H1 (cell line): ENCODE measurements around the gene KDM5A. TPM values are rescaled to one million over a fixed set of nuclear protein-coding genes. Genes with fewer than 3 reads are reported as not detected.

Experiments used
- CTCF ChIA-PET: fragments of 300-600 bp; sonication (Branson Sonifier 250); formaldehyde crosslinking; loops from one replicate; lab custom pipeline; 2021; ENCODE audit not compliant: partially characterized antibody; lab: Charles Lee
- POLR2A ChIA-PET: fragments of 300-600 bp; sonication (Branson Sonifier 250); formaldehyde crosslinking; loops from one replicate; lab custom pipeline; 2021; ENCODE audit warnings: inconsistent platforms; ENCODE audit not compliant: partially characterized antibody; lab: Charles Lee
- DNase-seq, 2 experiments: peaks; one replicate each; pipeline versions ENCODE4 v3.0.0 to v3.0.0-alpha.2; 2010 to 2022; ENCODE audit warnings: low spot score in 2 of 2, low read depth in 1 of 2, mixed read lengths in 1 of 2
- FAIRE-seq: peaks from 2 replicates; lab custom pipeline; 2011; peaks lifted over from hg19 to GRCh38; lab: Jason Lieb, UNC
- H2AFZ ChIP-seq: 2 replicates; pipeline ENCODE4 v1.8.1; 2012; ENCODE audit warnings: low read length, inconsistent platforms
- H2AK5ac ChIP-seq: 2 replicates; pipeline ENCODE4 v1.6.1; 2013; ENCODE audit warnings: low read depth, low read length
- H2BK120ac ChIP-seq: replicated peaks from 2 replicates; pipeline ENCODE3; 2013; ENCODE audit warnings: low read depth, low read length, inconsistent platforms
- H2BK12ac ChIP-seq: 2 replicates; pipeline ENCODE4 v1.6.1; 2013; ENCODE audit warnings: low read depth, low read length
- H2BK15ac ChIP-seq: 2 replicates; pipeline ENCODE4 v1.6.1; 2013; ENCODE audit warnings: low read length
- H2BK20ac ChIP-seq: 2 replicates; pipeline ENCODE4 v1.6.1; 2013; ENCODE audit warnings: low read length
- H2BK5ac ChIP-seq: 2 replicates; pipeline ENCODE4 v1.6.1; 2013; ENCODE audit warnings: low read depth, low read length
- H3K14ac ChIP-seq: 2 replicates; pipeline ENCODE4 v1.6.1; 2013; ENCODE audit warnings: inconsistent platforms; ENCODE audit not compliant: insufficient read length
- H3K18ac ChIP-seq: 2 replicates; pipeline ENCODE4 v1.6.1; 2013; ENCODE audit warnings: low read length; ENCODE audit errors: extremely low read depth
- H3K23ac ChIP-seq: 2 replicates; pipeline ENCODE4 v1.6.1; 2013; ENCODE audit warnings: inconsistent platforms; ENCODE audit not compliant: insufficient read length
- H3K23me2 ChIP-seq: 2 replicates; pipeline ENCODE4 v1.6.1; 2013; ENCODE audit warnings: low read depth, low read length
- H3K27ac ChIP-seq: 2 replicates; pipeline ENCODE4 v1.6.1; 2011; ENCODE audit warnings: low read depth, low read length, inconsistent platforms
- H3K27me3 ChIP-seq, 4 experiments: replicated peaks in 1 of 4; 1 replicate in 1 of 4; 2 replicates in 3 of 4; pipeline versions ENCODE4 v1.6.1 to v1.8.1; 2011 to 2013; ENCODE audit warnings: low read length in 3 of 4, mild to moderate bottlenecking in 3 of 4, inconsistent platforms in 2 of 4, mixed read lengths in 2 of 4, moderate library complexity in 1 of 4; ENCODE audit not compliant: control insufficient read depth in 3 of 4, insufficient read depth in 3 of 4; ENCODE audit errors: extremely low read depth in 1 of 4
- H3K36me3 ChIP-seq, 4 experiments: 2 replicates each; pipeline versions ENCODE4 v1.6.1 to v1.8.1; 2011 to 2013; ENCODE audit warnings: mild to moderate bottlenecking in 4 of 4, low read length in 3 of 4, moderate library complexity in 2 of 4, control low read depth in 1 of 4, inconsistent platforms in 1 of 4; ENCODE audit not compliant: insufficient read depth in 4 of 4, control insufficient read depth in 2 of 4
- H3K4ac ChIP-seq: replicated peaks from 2 replicates; pipeline ENCODE3; 2013; ENCODE audit warnings: low read length, low read depth, mixed read lengths, inconsistent platforms; ENCODE audit not compliant: insufficient read length
- H3K4me1 ChIP-seq, 4 experiments: replicated peaks in 1 of 4; 1 replicate in 1 of 4; 2 replicates in 3 of 4; pipeline versions ENCODE4 v1.6.1 to v1.8.1; 2011 to 2013; ENCODE audit warnings: low read length in 3 of 4, inconsistent platforms in 2 of 4, mixed read lengths in 1 of 4; ENCODE audit not compliant: insufficient read depth in 4 of 4, control insufficient read depth in 3 of 4
- H3K4me2 ChIP-seq, 2 experiments: 2 replicates each; pipeline versions ENCODE4 v1.6.1 to v1.8.1; 2011 to 2013; ENCODE audit warnings: low read depth in 2 of 2, low read length in 2 of 2, control low read depth in 1 of 2, inconsistent platforms in 1 of 2, mild to moderate bottlenecking in 1 of 2; ENCODE audit not compliant: insufficient read depth in 1 of 2
- H3K4me3 ChIP-seq, 4 experiments: fragments of 200-600, 300-600 bp in 1 of 4; sonication (generic), shearing (Covaris generic), sonication (Bioruptor Twin) in 1 of 4; 2 replicates each; pipeline versions ENCODE4 v1.5.1 to v1.8.1; 2011 to 2016; ENCODE audit warnings: low read length in 4 of 4, low read depth in 3 of 4, control low read depth in 2 of 4, inconsistent platforms in 2 of 4, mild to moderate bottlenecking in 2 of 4, mixed read lengths in 1 of 4, moderate library complexity in 1 of 4; ENCODE audit not compliant: insufficient read depth in 2 of 4; ENCODE audit errors: extremely low read depth in 1 of 4
- H3K56ac ChIP-seq: replicated peaks from 2 replicates; pipeline ENCODE3; 2013; ENCODE audit warnings: low read depth, mild to moderate bottlenecking, mixed read lengths, low read length, inconsistent platforms; ENCODE audit not compliant: insufficient read length
- H3K79me1 ChIP-seq: 2 replicates; pipeline ENCODE4 v1.6.1; 2013; ENCODE audit warnings: low read depth, low read length, control low read depth
- H3K79me2 ChIP-seq, 2 experiments: 2 replicates each; pipeline versions ENCODE4 v1.6.1 to v1.8.1; 2012 to 2013; ENCODE audit warnings: low read length in 2 of 2, mild to moderate bottlenecking in 2 of 2, inconsistent platforms in 1 of 2; ENCODE audit not compliant: insufficient read depth in 2 of 2, control insufficient read depth in 1 of 2
- H3K9ac ChIP-seq, 4 experiments: replicated peaks in 1 of 4; 1 replicate in 1 of 4; 2 replicates in 3 of 4; pipeline versions ENCODE4 v1.6.1 to v1.8.1; 2011 to 2013; ENCODE audit warnings: low read depth in 3 of 4, low read length in 3 of 4, control low read depth in 2 of 4, mild to moderate bottlenecking in 2 of 4, moderate library complexity in 2 of 4, inconsistent platforms in 1 of 4; ENCODE audit errors: extremely low read depth in 1 of 4
- H3K9me3 ChIP-seq, 2 experiments: 2 replicates each; pipeline versions ENCODE4 v1.6.1 to v1.8.1; 2012 to 2013; ENCODE audit warnings: mild to moderate bottlenecking in 2 of 2, moderate library complexity in 2 of 2, control low read depth in 1 of 2, inconsistent platforms in 1 of 2, low read depth in 1 of 2, low read length in 1 of 2, mixed read lengths in 1 of 2; ENCODE audit not compliant: insufficient read depth in 2 of 2
- H4K20me1 ChIP-seq, 2 experiments: replicated peaks in 1 of 2; 2 replicates each; pipeline versions ENCODE3 to v1.8.1; 2011 to 2013; ENCODE audit warnings: inconsistent platforms in 2 of 2, low read length in 2 of 2, mild to moderate bottlenecking in 1 of 2; ENCODE audit not compliant: insufficient read depth in 2 of 2, control insufficient read depth in 1 of 2
- H4K5ac ChIP-seq: 2 replicates; pipeline ENCODE4 v1.6.1; 2013; ENCODE audit warnings: low read length, low read depth, mixed read lengths, inconsistent platforms; ENCODE audit not compliant: insufficient read length
- H4K8ac ChIP-seq: 2 replicates; pipeline ENCODE4 v1.8.0; 2013; ENCODE audit warnings: mild to moderate bottlenecking, moderate library complexity, low read length, inconsistent platforms; ENCODE audit not compliant: insufficient read depth; ENCODE audit errors: extremely low read depth
- H4K91ac ChIP-seq: replicated peaks from 2 replicates; pipeline ENCODE3; 2013; ENCODE audit warnings: low read length, mixed read lengths, inconsistent platforms; ENCODE audit not compliant: insufficient read length
- ATF3 ChIP-seq: IDR thresholded peaks from 2 replicates; pipeline ENCODE4 v1.6.1; 2011; ENCODE audit warnings: low read depth, mild to moderate bottlenecking, low read length; ENCODE audit not compliant: insufficient read depth
- CHD1 ChIP-seq: IDR thresholded peaks from 2 replicates; pipeline ENCODE4 v1.6.1; 2012; ENCODE audit warnings: low read depth, low read length, improper control_type of control experiment
- CREB1 ChIP-seq: IDR thresholded peaks from 2 replicates; pipeline ENCODE4 v1.6.1; 2012; ENCODE audit warnings: inconsistent platforms
- CTBP2 ChIP-seq: IDR thresholded peaks from 2 replicates; pipeline ENCODE4 v1.7.0; 2011; ENCODE audit warnings: borderline replicate concordance, mild to moderate bottlenecking, moderate library complexity, mixed read lengths, low read length; ENCODE audit not compliant: insufficient read depth, insufficient read length
- HDAC2 ChIP-seq, 2 experiments: fragments of 300-600 bp in 1 of 2; sonication (generic) in 1 of 2; IDR thresholded peaks; 2 replicates each; pipeline ENCODE4 v1.6.1; 2011 to 2012; ENCODE audit warnings: low read depth in 2 of 2, low read length in 2 of 2, mild to moderate bottlenecking in 2 of 2, moderate library complexity in 2 of 2, borderline replicate concordance in 1 of 2, inconsistent platforms in 1 of 2
- JUN ChIP-seq: IDR thresholded peaks from 2 replicates; pipeline ENCODE4 v1.6.1; 2011; ENCODE audit warnings: low read depth, mild to moderate bottlenecking, improper control_type of control experiment, low read length
- KDM4A ChIP-seq: IDR thresholded peaks from one replicate; pipeline ENCODE4 v1.7.1; 2012; ENCODE audit warnings: low read depth, mild to moderate bottlenecking, moderate library complexity, low read length, inconsistent platforms; ENCODE audit not compliant: severe bottlenecking
- KDM5A ChIP-seq: fragments of 200-600 bp; IDR thresholded peaks from 2 replicates; pipeline ENCODE4 v1.7.1; 2012; ENCODE audit warnings: mild to moderate bottlenecking, low read length, inconsistent platforms, mixed read lengths
- MAFK ChIP-seq: IDR thresholded peaks from 2 replicates; pipeline ENCODE4 v1.6.1; 2012; ENCODE audit warnings: low read depth, mild to moderate bottlenecking, improper control_type of control experiment, low read length
- POU5F1 ChIP-seq: IDR thresholded peaks from 2 replicates; pipeline ENCODE4 v1.6.1; 2011; ENCODE audit warnings: low read depth, mild to moderate bottlenecking, low read length, moderate library complexity
- SP2 ChIP-seq: IDR thresholded peaks from 2 replicates; pipeline ENCODE4 v1.6.1; 2012; ENCODE audit warnings: mild to moderate bottlenecking, low read length, inconsistent platforms
- SUZ12 ChIP-seq: fragments of 200-600 bp; sonication (generic); IDR thresholded peaks from 2 replicates; pipeline ENCODE4 v1.6.1; 2012; ENCODE audit warnings: mild to moderate bottlenecking, inconsistent platforms, low read length, moderate library complexity, mixed read lengths
- TAF1 ChIP-seq: IDR thresholded peaks from 2 replicates; pipeline ENCODE4 v1.6.1; 2011; ENCODE audit warnings: mild to moderate bottlenecking, low read depth, low read length
- whole genome bisulfite sequencing, 2 experiments: shearing (Covaris generic) in 1 of 2; methylation state at CpG; one replicate each; pipeline versions ENCODE4 v1.1.6 to v1.1.7; 2013 to 2015; ENCODE audit warnings: low lambda C conversion rate in 2 of 2, mixed read lengths in 2 of 2, inconsistent platforms in 1 of 2, low coverage in 1 of 2, missing lambda C conversion rate in 1 of 2; ENCODE audit not compliant: insufficient replicate concordance in 2 of 2, insufficient coverage in 1 of 2, insufficient read length in 1 of 2; ENCODE audit errors: extremely low coverage in 1 of 2, missing lambda C conversion rate in 1 of 2; 5-methylcytosine and 5-hydroxymethylcytosine counted together
- polyA plus RNA-seq, 7 experiments: library from polyadenylated mRNA; depleted of rRNA in 3 of 7; stranded (reverse) in 5 of 7; unstranded in 2 of 7; fragments of >200 nt in 5 of 7; fragments of 200-250 nt in 2 of 7; gene quantifications; 1 replicate in 5 of 7; 2 replicates in 1 of 7; 4 replicates in 1 of 7; pipeline versions ENCODE4 v1.2.1 to v1.2.3, GENCODE V29; 2011 to 2013; ENCODE audit warnings: missing spikeins in 2 of 7, mixed read lengths in 2 of 7
- total RNA-seq: library from RNA; stranded (reverse); fragmentation: NEBNext Ultra II Directional; extraction: Animal tissue kit (Norgen Biotek cat#: 25700); gene quantifications from 2 replicates; pipeline ENCODE4 v1.2.1, GENCODE V29; 2021

KDM5A gene
- total and polyA plus RNA-seq, 2 of the 8 experiments (the other 6 are each of a cell fraction or from before 2014, with no cell fraction given) = 6.3 to 36.9 TPM

GRCh38 chr12:278046-278445, 111.1 kb downstream of the KDM5A start:
- Histone ChIP-seq H3K23ac (no peak overlapping the region), H3K56ac (no peak overlapping the region), H3K14ac (no peak overlapping the region), H3K79me1 (no peaks in the 10 kb centered on the region), H4K91ac (no peak overlapping the region), H2AK5ac (no peak overlapping the region), H2BK5ac (no peak overlapping the region), H3K4me2 (no peak overlapping the region), H4K5ac (no peak overlapping the region), H3K27ac (no peak overlapping the region), H3K23me2 (no peaks in the 10 kb centered on the region), H2AFZ (no peak overlapping the region), H3K79me2 (no peaks in the 10 kb centered on the region), H3K27me3 (no peaks in the 10 kb centered on the region), H4K8ac (no peak overlapping the region), H3K9ac (no peak overlapping the region)
- no peak for DNase-seq
- no peak for TF ChIP-seq KDM4A
- no peak for TF ChIP-seq MAFK
- TF ChIP-seq KDM5A = no peak
- TF ChIP-seq CHD1 = no peak
- TF ChIP-seq CREB1 = no peak
- TF ChIP-seq SUZ12 = no peak
- TF ChIP-seq CTBP2 = no peak
- TF ChIP-seq TAF1 = no peak
- TF ChIP-seq JUN = no peak
- TF ChIP-seq HDAC2 (IDR thresholded peaks at IDR 0.05; ENCODE audit: borderline replicate concordance in 1 of 2, low read depth in 2 of 2, low read length in 2 of 2) = no peak
- TF ChIP-seq POU5F1 = no peak
- no peak for TF ChIP-seq ATF3
- no peak for TF ChIP-seq SP2
- TF ChIP-seq, all 59 proteins: peak for 0
- Histone ChIP-seq H4K20me1 (no peaks in the 10 kb centered on the region), H3K36me3 (no peaks in the 10 kb centered on the region), H2BK15ac (no peak overlapping the region), H2BK20ac (no peak overlapping the region), H3K4me3 (no peak overlapping the region), H3K4me1 (no peaks in the 10 kb centered on the region), H2BK120ac (no peak overlapping the region), H3K9me3 (no peaks in the 10 kb centered on the region), H2BK12ac (no peak overlapping the region), H3K18ac (no peak overlapping the region), H3K4ac (no peak overlapping the region)
- ChIA-PET CTCF (interaction anchor here (2.3 kb wide), 1 partner anchor 15 kb away, joined by 7 read pairs; the partner anchor contains the start of gene SLC6A13), POLR2A (no interaction called here)
- FAIRE-seq = no peak
- WGBS, 2 experiments = 88% methylated on average over 5 of the region's 5 CpGs; no CpG with 5 or more reads in 1 of the 2 experiments
